Epithelial cell of proximal tubule (primary cell): Measurements from ENCODE around the gene AP1S3. TPM values are rescaled to one million over a fixed set of nuclear protein-coding genes. Genes with fewer than 3 reads are reported as not detected.

ENCODE experiments used
- DNase-seq: peaks from one replicate; pipeline ENCODE4 v3.0.0-alpha.2; 2011; ENCODE audit warnings: low read depth
- H3K4me3 ChIP-seq: 2 replicates; pipeline ENCODE4 v1.5.1; 2011; ENCODE audit warnings: low read depth, mild to moderate bottlenecking, low read length
- total RNA-seq: library from RNA; depleted of rRNA; stranded (reverse); fragments of >200 nt; gene quantifications from 2 replicates; pipeline ENCODE4 v1.2.3, GENCODE V29; 2015
- TF ChIP-seq, protein P1 (sequence below): conservative IDR thresholded peaks from 2 replicates; pipeline ENCODE4 v1.5.1; 2012; ENCODE audit warnings: low read depth, mild to moderate bottlenecking, low read length

AP1S3 gene
- total RNA-seq, 1 donor from 2014 or later: 28.8 TPM

DNA sequence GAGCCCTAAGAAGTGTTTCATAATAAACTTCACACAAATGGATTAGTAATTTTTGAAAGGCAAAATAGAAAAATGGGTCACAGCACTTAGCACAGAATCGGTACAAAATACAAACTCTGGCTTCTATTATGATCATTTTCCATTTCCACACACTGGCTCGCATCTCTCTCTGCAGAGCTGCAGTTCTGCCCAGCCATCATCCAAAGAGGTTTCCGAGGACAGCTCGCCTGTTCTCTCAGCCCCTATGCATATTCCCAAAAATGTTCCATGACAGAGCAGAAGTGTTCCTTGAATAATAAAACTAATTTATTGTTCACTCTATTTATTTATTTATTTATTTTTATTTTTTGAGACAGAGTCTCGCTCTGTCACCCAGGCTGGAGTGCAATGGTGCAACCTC lies 115.6 kb downstream of the AP1S3 start:
- no peak for DNase-seq
- H3K4me3 ChIP-seq: no peak overlapping the region
- TF ChIP-seq, protein P1, sequence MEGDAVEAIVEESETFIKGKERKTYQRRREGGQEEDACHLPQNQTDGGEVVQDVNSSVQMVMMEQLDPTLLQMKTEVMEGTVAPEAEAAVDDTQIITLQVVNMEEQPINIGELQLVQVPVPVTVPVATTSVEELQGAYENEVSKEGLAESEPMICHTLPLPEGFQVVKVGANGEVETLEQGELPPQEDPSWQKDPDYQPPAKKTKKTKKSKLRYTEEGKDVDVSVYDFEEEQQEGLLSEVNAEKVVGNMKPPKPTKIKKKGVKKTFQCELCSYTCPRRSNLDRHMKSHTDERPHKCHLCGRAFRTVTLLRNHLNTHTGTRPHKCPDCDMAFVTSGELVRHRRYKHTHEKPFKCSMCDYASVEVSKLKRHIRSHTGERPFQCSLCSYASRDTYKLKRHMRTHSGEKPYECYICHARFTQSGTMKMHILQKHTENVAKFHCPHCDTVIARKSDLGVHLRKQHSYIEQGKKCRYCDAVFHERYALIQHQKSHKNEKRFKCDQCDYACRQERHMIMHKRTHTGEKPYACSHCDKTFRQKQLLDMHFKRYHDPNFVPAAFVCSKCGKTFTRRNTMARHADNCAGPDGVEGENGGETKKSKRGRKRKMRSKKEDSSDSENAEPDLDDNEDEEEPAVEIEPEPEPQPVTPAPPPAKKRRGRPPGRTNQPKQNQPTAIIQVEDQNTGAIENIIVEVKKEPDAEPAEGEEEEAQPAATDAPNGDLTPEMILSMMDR: no peak

DNA sequence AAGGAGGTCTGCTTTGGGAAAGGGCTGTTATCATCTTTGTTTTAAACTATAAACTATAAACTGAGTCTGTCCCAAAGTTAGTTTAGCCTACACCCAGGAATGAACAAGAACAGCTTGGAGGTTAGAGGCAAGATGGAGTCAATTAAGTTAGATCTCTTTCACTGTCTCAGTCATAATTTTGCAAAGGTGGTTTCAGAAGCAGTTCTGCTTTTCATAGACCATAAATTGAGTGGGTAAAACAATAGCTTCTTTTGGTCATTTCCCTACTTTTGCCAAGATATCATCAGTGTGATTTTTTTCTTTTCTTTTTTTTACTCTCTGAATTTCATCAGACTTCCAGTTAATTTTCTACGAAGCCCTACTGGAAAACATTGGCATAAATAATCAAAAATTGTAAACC lies 117.0 kb downstream of the AP1S3 start:
- TF ChIP-seq, protein P1: no peak

DNA sequence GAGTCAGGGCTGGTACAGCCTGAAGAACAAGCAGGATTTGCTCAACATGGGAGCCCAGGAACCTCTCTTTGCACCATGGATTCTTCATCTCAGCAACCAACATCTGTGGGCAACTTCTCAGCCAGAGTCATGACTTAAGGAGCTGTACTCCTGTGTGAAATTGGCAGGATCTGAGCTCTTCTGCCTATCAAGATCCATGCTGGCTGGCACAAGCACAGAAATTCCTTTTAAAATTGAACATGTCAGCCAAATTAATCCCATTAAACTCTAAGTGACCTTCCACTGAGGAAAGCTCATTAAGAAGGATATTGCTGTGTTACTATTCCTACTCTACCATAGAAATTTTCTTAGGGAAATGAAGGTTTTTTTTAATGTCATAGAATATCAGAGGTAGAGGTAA lies 124.7 kb downstream of the AP1S3 start:
- TF ChIP-seq, protein P1: no peak
- H3K4me3 ChIP-seq: no peak overlapping the region

More for the DNA sequence above, 117.0 kb downstream of the AP1S3 start:
- DNase-seq: no peak
- H3K4me3 ChIP-seq: no peak overlapping the region

GRCh38 chr2:223711596-223712326 lies 125.6 kb downstream of the AP1S3 start:
- H3K4me3 ChIP-seq: no peak overlapping the region
- TF ChIP-seq, protein P1: no peak
- no peak for DNase-seq

More for the DNA sequence above, 124.7 kb downstream of the AP1S3 start:
- no peak for DNase-seq

Other genes starting within 250 kb of the AP1S3 start
- 0.06 and 0.29 TPM in 2 replicates for gene SCG2, start 235.2 kb downstream of the AP1S3 start, total RNA-seq
- 27.5 and 28.6 TPM in 2 replicates for gene WDFY1, start 107.8 kb upstream of the AP1S3 start, total RNA-seq
- gene MRPL44, start 119.9 kb upstream of the AP1S3 start, total RNA-seq: 42.2 and 49.9 TPM in 2 replicates
- 40.4 and 57.7 TPM in 2 replicates for gene SERPINE2, start 201.7 kb upstream of the AP1S3 start, total RNA-seq